Measurements from ENCODE around the gene LPO. TPM values are rescaled to one million over a fixed set of nuclear protein-coding genes. Genes with fewer than 3 reads are reported as not detected.

Gene LPO
- total RNA-seq, 1 donor from 2014 or later: not detected

- intact Hi-C loops (cut with micrococcal nuclease): no loop called here
- no peak for ATAC-seq (ENCODE audit: low read depth)
- Mint-ChIP-seq H3K27me3 (peaks cover 24% of the 10 kb centered on the region), H3K4me1 (peaks cover 5% of the 10 kb centered on the region), H3K9me3 (no peaks in the 10 kb centered on the region), H3K4me3 (no peak overlapping the region), H3K27ac (no peak overlapping the region), H3K36me3 (ENCODE audit: low read depth) (no peaks in the 10 kb centered on the region)
- no peak for TF ChIP-seq CTCF (IDR thresholded peaks at IDR 0.05)
- CTCF ChIA-PET: no interaction called here
- POLR2A ChIA-PET: interaction anchor here (0.5 kb wide), 1 partner anchor 53 kb away, joined by 4 read pairs; no protein-coding TSS in a partner anchor
- no peak for DNase-seq
Measured at GRCh38 chr17:58279736-58280479, 41.5 kb downstream of the LPO start.

- Mint-ChIP-seq H3K4me3 (no peak within 1 kb of the TSS), H3K27me3 (peaks cover 24% of the 10 kb centered on the region), H3K9me3 (no peaks in the 10 kb centered on the region), H3K36me3 (ENCODE audit: low read depth) (no peaks in the 10 kb centered on the region), H3K27ac (no peak within 1 kb of the TSS), H3K4me1 (peaks cover 5% of the 10 kb centered on the region)
- ChIA-PET POLR2A (interaction anchor here (0.7 kb wide), 2 partner anchors 20 to 62 kb away, joined by 6 to 7 read pairs; no protein-coding TSS in a partner anchor), CTCF (no interaction called here)
- no peak for ATAC-seq (ENCODE audit: low read depth)
- DNase-seq: no peak
- no peak for TF ChIP-seq CTCF (IDR thresholded peaks at IDR 0.05)
- intact Hi-C loops (cut with micrococcal nuclease): no loop called here
Measured at GRCh38 chr17:58280480-58281217, 42.3 kb downstream of the LPO start, which contains the start of gene MPO. Gene MPO (minus strand): TSS chr17:58280935. CDS start chr17:58280758, 177 bp downstream.

- H3K27me3 Mint-ChIP-seq: peaks cover 24% of the 10 kb centered on the region
Measured at GRCh38 chr17:58281511-58282011, 43.2 kb downstream of the LPO start.

GRCh38 chr17:58282442-58282841, 44.1 kb downstream of the LPO start:
- H3K36me3 Mint-ChIP-seq (ENCODE audit: low read depth): no peaks in the 10 kb centered on the region
- POLR2A ChIA-PET: no interaction called here
- CTCF ChIA-PET: no interaction called here
- no peak overlapping the region for H3K27ac Mint-ChIP-seq
- peaks cover 5% of the 10 kb centered on the region for H3K4me1 Mint-ChIP-seq
- H3K4me3 Mint-ChIP-seq: no peak overlapping the region
- no peak for TF ChIP-seq CTCF (IDR thresholded peaks at IDR 0.05)
- intact Hi-C loops (cut with micrococcal nuclease): no loop called here
- no peak for ATAC-seq (ENCODE audit: low read depth)
- H3K27me3 Mint-ChIP-seq: peaks cover 24% of the 10 kb centered on the region
- no peak for DNase-seq
- H3K9me3 Mint-ChIP-seq: no peaks in the 10 kb centered on the region

More at GRCh38 chr17:58281511-58282011, 43.2 kb downstream of the LPO start:
- Mint-ChIP-seq H3K36me3 (ENCODE audit: low read depth) (no peaks in the 10 kb centered on the region), H3K9me3 (no peaks in the 10 kb centered on the region), H3K27ac (no peak overlapping the region), H3K4me1 (peaks cover 5% of the 10 kb centered on the region), H3K4me3 (no peak overlapping the region)
- intact Hi-C loops (cut with micrococcal nuclease): no loop called here
- ChIA-PET CTCF (no interaction called here), POLR2A (interaction anchor here (0.7 kb wide), 1 partner anchor 61 kb away, joined by 7 read pairs; no protein-coding TSS in a partner anchor)
- TF ChIP-seq CTCF (IDR thresholded peaks at IDR 0.05): no peak
- ATAC-seq (ENCODE audit: low read depth) (no peak), DNase-seq (no peak)

Measured in activated B cell treated with CpG ODN at 0.5 μM for 24 hours (primary cell).